Hepatocyte (in vitro differentiated cells): ENCODE measurements around the gene ITGB1. TPM values are rescaled to one million over a fixed set of nuclear protein-coding genes. Genes with fewer than 3 reads are reported as not detected.

Experiments used
- DNase-seq: peaks from one replicate; pipeline ENCODE4 v3.0.0-alpha.2; 2016; ENCODE audit warnings: low spot score
- H2AFZ ChIP-seq: fragments of 200-600 bp; sonication (generic); 2 replicates; pipeline ENCODE4 v1.6.0; 2016; ENCODE audit warnings: antibody characterized with exemption, mild to moderate bottlenecking
- H3K27ac ChIP-seq: fragments of 200-600 bp; sonication (generic); 2 replicates; pipeline ENCODE4 v1.5.1; 2016; ENCODE audit warnings: mild to moderate bottlenecking
- H3K27me3 ChIP-seq: fragments of 200-600 bp; sonication (generic); 2 replicates; pipeline ENCODE4 v1.6.1; 2016
- H3K36me3 ChIP-seq: fragments of 200-600 bp; sonication (generic); replicated peaks from 2 replicates; pipeline ENCODE4 v1.5.1; 2016; ENCODE audit warnings: low read depth; ENCODE audit not compliant: insufficient read depth
- H3K4me1 ChIP-seq: fragments of 200-600 bp; sonication (generic); 2 replicates; pipeline ENCODE4 v1.5.1; 2016; ENCODE audit warnings: mild to moderate bottlenecking, moderate library complexity; ENCODE audit not compliant: insufficient read depth
- H3K4me2 ChIP-seq: fragments of 200-600 bp; sonication (generic); 2 replicates; pipeline ENCODE4 v1.6.0; 2016
- H3K4me3 ChIP-seq: fragments of 200-600 bp; sonication (generic); 2 replicates; pipeline ENCODE4 v1.5.1; 2016; ENCODE audit warnings: mild to moderate bottlenecking
- H3K79me2 ChIP-seq: fragments of 200-600 bp; sonication (generic); 2 replicates; pipeline ENCODE4 v1.6.0; 2017; ENCODE audit warnings: mild to moderate bottlenecking
- H3K9me2 ChIP-seq: fragments of 200-600 bp; sonication (generic); replicated peaks from 2 replicates; pipeline ENCODE4 v1.6.0; 2017; ENCODE audit warnings: mild to moderate bottlenecking; ENCODE audit not compliant: insufficient read depth
- H3K9me3 ChIP-seq: fragments of 200-600 bp; sonication (generic); 2 replicates; pipeline ENCODE4 v1.5.1; 2016; ENCODE audit warnings: low read depth, mild to moderate bottlenecking
- H4K20me1 ChIP-seq: fragments of 200-600 bp; sonication (generic); 2 replicates; pipeline ENCODE4 v1.6.0; 2016; ENCODE audit warnings: mild to moderate bottlenecking; ENCODE audit not compliant: insufficient read depth, poor library complexity, severe bottlenecking
- EZH2 ChIP-seq: fragments of 200-600 bp; sonication (generic); IDR thresholded peaks from 2 replicates; pipeline ENCODE4 v1.6.1; 2016; ENCODE audit warnings: antibody characterized with exemption, mild to moderate bottlenecking, borderline replicate concordance
- EZH2phosphoT487 ChIP-seq: fragments of 200-600 bp; sonication (generic); IDR thresholded peaks from one replicate; pipeline ENCODE4 v1.6.1; 2018; ENCODE audit warnings: antibody characterized with exemption, mild to moderate bottlenecking, low read depth, moderate library complexity; ENCODE audit not compliant: unreplicated experiment, severe bottlenecking
- WGBS: methylation state at CpG from one replicate; pipeline ENCODE4 v1.1.6; 2016; ENCODE audit warnings: low lambda C conversion rate; ENCODE audit errors: missing lambda C conversion rate; 5-methylcytosine and 5-hydroxymethylcytosine counted together
- polyA plus RNA-seq: library from polyadenylated mRNA; unstranded; fragments of >200 nt; fragmentation: Nextera tagmentation; extraction: Ambion mirVana; gene quantifications from 2 replicates; pipeline ENCODE4 v1.2.1, GENCODE V29; 2016
- total RNA-seq: library from RNA; depleted of rRNA; stranded (reverse); fragments of >200 nt; gene quantifications from 2 replicates; pipeline ENCODE4 v1.2.3, GENCODE V29; 2014
- TF ChIP-seq, protein P1 (sequence below): fragments of 200-600 bp; sonication (generic); IDR thresholded peaks from 2 replicates; pipeline ENCODE4 v1.5.1; 2016; ENCODE audit warnings: antibody characterized with exemption, mild to moderate bottlenecking; ENCODE audit not compliant: poor library complexity

ITGB1 gene
- total and polyA plus RNA-seq, 2 experiments from 2014 or later, result 291 to 552 TPM

DNA sequence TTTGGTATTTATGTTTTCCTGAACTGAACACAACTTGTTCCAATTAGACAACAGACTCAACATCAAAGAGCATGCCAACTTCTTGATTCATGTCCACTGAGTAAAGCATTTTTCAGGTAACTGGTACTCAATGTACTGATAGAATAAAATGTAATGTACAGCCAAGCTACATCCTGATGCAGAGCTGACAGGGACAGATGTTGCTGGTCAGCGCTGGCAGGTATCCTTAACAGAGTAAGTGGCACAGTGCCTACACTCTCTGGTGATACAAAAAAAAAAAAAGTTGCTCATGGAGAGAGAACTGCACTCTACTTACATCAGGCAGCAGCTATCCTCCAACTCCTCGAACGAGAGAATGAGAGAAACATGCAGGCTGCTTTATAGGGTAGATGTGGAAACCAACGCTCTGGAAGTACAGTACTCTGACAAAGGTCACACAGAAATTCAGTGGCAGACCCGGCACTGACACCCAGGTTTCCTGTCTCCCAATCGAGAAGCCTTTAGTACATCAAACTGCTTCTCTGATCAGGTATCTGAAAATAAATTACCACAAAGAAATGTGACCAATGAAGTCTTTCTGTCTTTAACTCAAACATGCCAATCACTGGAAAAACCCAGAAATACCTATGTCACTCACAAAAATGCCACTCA lies 4.6 kb downstream of the ITGB1 start:
- Histone ChIP-seq H3K27me3 (no peaks in the 10 kb centered on the region), H3K4me1 (peaks cover 49% of the 10 kb centered on the region), H3K79me2 (peaks cover 93% of the 10 kb centered on the region), H3K36me3 (no peaks in the 10 kb centered on the region), H4K20me1 (peaks cover 89% of the 10 kb centered on the region), H3K4me2 (peak overlapping the region; percentile 89), H3K9me2 (no peaks in the 10 kb centered on the region), H3K4me3 (no peak overlapping the region), H3K9me3 (no peaks in the 10 kb centered on the region), H3K27ac (no peak overlapping the region), H2AFZ (no peak overlapping the region)
- TF ChIP-seq, protein P1, sequence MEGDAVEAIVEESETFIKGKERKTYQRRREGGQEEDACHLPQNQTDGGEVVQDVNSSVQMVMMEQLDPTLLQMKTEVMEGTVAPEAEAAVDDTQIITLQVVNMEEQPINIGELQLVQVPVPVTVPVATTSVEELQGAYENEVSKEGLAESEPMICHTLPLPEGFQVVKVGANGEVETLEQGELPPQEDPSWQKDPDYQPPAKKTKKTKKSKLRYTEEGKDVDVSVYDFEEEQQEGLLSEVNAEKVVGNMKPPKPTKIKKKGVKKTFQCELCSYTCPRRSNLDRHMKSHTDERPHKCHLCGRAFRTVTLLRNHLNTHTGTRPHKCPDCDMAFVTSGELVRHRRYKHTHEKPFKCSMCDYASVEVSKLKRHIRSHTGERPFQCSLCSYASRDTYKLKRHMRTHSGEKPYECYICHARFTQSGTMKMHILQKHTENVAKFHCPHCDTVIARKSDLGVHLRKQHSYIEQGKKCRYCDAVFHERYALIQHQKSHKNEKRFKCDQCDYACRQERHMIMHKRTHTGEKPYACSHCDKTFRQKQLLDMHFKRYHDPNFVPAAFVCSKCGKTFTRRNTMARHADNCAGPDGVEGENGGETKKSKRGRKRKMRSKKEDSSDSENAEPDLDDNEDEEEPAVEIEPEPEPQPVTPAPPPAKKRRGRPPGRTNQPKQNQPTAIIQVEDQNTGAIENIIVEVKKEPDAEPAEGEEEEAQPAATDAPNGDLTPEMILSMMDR, result no peak
- TF ChIP-seq EZH2, result no peak
- TF ChIP-seq EZH2phosphoT487, result no peak
- 51% methylated on average over 6 of the region's 6 CpGs for WGBS
- DNase-seq, result no peak

DNA sequence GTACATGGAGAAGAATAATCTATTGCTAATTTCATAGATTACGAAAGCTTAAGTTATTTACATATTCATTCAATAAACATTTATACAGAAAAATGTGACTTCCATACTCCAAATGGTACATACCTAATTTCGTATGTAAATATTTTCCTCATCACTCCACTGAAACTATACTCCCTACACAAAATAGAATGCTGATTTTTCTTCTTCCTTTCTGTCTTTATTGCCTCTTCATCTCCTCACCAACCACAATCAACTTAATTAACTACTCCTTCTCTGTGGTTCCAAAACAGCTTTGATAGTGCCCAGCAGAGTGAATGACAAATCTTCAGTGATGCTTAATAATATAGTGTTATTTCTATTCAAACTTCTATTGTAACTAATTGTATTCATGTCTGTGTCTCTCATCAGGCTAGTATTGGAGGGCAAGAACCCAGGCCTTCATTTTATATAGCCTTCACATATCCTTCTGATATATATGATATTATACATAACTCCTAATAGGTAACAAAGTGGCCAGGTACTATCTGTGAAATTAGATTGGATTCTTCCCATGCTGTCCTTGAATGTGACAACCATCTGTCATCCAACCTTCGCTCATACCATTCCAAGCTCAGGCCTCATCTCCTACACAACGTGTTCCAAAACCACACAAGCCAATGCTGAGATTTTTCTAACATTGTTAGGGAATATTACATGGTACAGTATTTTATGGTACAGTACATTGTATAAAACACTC lies 5.3 kb downstream of the ITGB1 start:
- Histone ChIP-seq H3K9me3 (no peaks in the 10 kb centered on the region), H3K9me2 (no peaks in the 10 kb centered on the region), H4K20me1 (peaks cover 96% of the 10 kb centered on the region), H3K4me3 (no peak overlapping the region), H3K4me1 (peaks cover 49% of the 10 kb centered on the region), H2AFZ (no peak overlapping the region), H3K79me2 (peaks cover 100% of the 10 kb centered on the region), H3K27ac (no peak overlapping the region), H3K36me3 (no peaks in the 10 kb centered on the region), H3K4me2 (peak overlapping the region; percentile 89), H3K27me3 (no peaks in the 10 kb centered on the region)
- no peak for DNase-seq
- WGBS, result 96% methylated on average over 4 of the region's 4 CpGs
- TF ChIP-seq EZH2 (no peak), EZH2phosphoT487 (no peak)
- TF ChIP-seq, protein P1, result no peak

DNA sequence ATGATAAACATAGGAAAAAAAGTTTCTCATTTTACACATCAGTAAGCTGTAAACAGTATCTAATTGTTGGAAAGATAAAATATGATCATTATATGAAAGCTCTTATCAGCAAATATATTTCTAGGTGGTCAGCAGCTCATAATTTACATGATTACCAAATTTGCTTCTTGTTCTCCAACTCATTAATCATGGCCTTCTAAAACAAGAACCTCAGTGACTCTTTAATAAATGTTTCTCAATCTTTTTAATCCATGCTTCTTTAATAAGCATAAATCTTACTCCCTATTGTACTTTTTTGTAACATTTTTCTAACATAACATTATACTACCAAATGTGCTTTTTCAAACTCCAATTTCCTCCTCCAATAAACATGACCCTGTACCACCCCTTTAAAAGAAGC lies 5.9 kb downstream of the ITGB1 start:
- H3K4me1 ChIP-seq, result peaks cover 49% of the 10 kb centered on the region
- H3K27ac ChIP-seq, result no peak overlapping the region

DNA sequence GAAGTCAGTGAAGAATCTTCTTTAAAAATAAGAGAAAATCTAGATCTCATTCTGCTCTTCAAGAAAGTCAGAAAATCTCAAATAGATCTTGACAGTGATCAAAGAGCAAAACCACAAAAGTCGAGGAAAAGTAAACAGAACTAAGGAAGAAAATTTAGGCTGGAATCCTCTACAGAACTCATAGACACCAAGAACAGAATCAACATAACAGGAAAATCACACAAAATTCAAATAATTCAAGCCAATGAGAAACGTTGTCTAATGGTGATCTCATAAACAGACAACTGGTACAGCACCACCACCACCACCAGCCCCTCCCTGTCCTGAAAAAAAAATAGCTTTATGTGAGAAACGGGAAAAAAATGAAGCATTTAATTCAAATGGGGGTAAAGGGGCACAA lies 6.9 kb downstream of the ITGB1 start:
- 15% methylated on average over 3 of the region's 3 CpGs for WGBS
- TF ChIP-seq, protein P1, result no peak
- TF ChIP-seq EZH2 (no peak), EZH2phosphoT487 (no peak)
- H3K36me3 ChIP-seq, result no peaks in the 10 kb centered on the region
- no peaks in the 10 kb centered on the region for H3K9me2 ChIP-seq
- peak overlapping the region; percentile 24 for H3K27ac ChIP-seq
- no peak for DNase-seq
- H3K4me3 ChIP-seq, result no peak overlapping the region
- H3K27me3 ChIP-seq, result no peaks in the 10 kb centered on the region
- H4K20me1 ChIP-seq, result peaks cover 99% of the 10 kb centered on the region
- no peak overlapping the region for H2AFZ ChIP-seq
- no peaks in the 10 kb centered on the region for H3K9me3 ChIP-seq
- H3K79me2 ChIP-seq, result peaks cover 100% of the 10 kb centered on the region
- H3K4me2 ChIP-seq, result peak overlapping the region; percentile 66
- H3K4me1 ChIP-seq, result peaks cover 49% of the 10 kb centered on the region

More for the DNA sequence above, 5.9 kb downstream of the ITGB1 start:
- Histone ChIP-seq H3K4me3 (no peak overlapping the region), H3K9me2 (no peaks in the 10 kb centered on the region), H3K36me3 (no peaks in the 10 kb centered on the region), H2AFZ (no peak overlapping the region), H3K9me3 (no peaks in the 10 kb centered on the region), H3K79me2 (peaks cover 100% of the 10 kb centered on the region), H3K27me3 (no peaks in the 10 kb centered on the region), H3K4me2 (no peak overlapping the region), H4K20me1 (peaks cover 99% of the 10 kb centered on the region)
- TF ChIP-seq EZH2phosphoT487 (no peak), EZH2 (no peak)
- no peak for DNase-seq
